Fibroblast of peridontal ligament (primary cell): ENCODE measurements around the gene PRELID3B.

ENCODE experiments used
- DNase-seq: peaks from one replicate; pipeline ENCODE4 v3.0.0-alpha.2; 2010; ENCODE audit errors: extremely low read depth

Gene PRELID3B

GRCh38 chr20:58994390-58995159, 48.0 kb downstream of the PRELID3B start:
- no peak for DNase-seq

DNA sequence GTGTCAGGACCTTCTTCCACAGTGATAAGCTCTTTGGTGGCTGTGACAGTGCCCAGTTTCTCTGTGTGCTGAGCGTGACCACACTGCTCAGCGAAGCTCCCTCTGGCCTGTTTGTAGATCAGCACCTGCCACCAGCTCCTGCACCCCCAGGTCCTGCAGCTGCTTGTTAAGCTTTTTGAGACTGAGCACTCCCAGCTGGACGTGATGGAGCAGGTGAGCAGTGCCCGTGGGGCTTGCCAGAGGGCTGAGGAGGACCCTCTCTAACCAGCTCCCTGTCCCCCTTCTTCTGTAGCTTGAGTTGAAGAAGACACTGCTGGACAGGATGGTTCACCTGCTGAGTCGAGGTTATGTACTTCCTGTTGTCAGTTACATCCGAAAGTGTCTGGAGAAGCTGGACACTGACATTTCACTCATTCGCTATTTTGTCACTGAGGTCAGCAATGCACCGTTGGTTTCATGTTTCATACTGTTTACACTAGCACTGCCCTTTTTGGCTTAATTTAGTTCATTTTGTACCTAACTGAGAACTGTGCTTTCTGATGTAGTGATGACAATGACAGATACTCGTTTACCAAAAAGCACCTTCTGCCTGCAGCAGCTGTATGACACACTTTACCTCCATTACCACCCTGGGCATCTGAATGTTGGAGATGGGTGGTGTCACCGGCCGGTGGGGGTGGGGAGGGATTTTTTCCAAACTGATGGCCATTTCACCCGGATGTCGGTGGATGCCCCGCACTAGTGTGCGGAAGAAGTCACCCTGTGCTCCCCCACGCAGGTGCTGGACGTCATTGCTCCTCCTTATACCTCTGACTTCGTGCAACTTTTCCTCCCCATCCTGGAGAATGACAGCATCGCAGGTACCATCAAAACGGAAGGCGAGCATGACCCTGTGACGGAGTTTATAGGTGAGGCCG, 49.0 kb downstream of the PRELID3B start:
- DNase-seq: no peak

DNA sequence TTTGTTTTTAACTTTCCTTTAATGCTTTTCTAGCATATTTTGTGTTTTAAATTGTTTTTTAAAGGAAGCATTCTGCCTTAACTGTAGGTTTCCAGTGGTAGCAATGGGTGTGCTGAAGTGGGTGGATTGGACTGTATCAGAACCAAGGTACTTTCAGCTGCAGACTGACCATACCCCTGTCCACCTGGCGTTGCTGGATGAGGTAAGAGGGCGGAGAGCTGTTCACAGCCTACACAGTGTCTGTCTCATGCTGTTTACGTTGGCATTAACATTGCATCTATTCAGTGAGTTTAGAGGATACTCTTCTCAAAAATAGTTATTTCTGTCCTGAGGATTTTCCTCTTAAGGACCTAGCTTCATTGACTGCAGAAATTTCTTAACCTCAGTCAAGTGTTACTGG, 49.7 kb downstream of the PRELID3B start:
- no peak for DNase-seq

DNA sequence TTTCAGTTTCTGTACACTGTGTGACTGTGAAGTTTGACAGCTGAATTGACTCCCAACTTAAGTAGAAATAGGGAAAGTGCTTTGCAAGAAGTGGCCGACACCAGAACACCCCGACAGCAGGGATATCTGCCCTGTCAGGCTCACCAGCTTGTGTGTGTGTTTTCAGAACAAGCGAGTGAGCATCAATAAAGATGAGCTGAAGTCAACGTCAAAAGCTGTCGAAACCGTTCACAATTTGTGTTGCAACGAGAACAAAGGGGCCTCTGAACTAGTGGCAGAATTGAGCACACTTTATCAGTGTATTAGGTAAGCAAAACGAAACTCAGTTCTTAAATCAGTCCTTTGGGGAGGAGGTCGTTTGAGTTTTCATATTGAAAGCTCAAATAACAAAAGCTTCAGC, 50.9 kb downstream of the PRELID3B start:
- DNase-seq: no peak

GRCh38 chr20:58990651-58991445, 51.7 kb downstream of the PRELID3B start:
- DNase-seq: no peak

GRCh38 chr20:58989196-58989595, 53.4 kb downstream of the PRELID3B start:
- no peak for DNase-seq

GRCh38 chr20:58988565-58988882, 54.1 kb downstream of the PRELID3B start:
- no peak for DNase-seq

GRCh38 chr20:58987790-58988564, 54.6 kb downstream of the PRELID3B start:
- DNase-seq: no peak

GRCh38 chr20:58986968-58987517, 55.5 kb downstream of the PRELID3B start:
- DNase-seq: no peak

- no peak for DNase-seq
These were observed 56.2 kb downstream of the PRELID3B start for GRCh38 chr20:58986286-58986967.

- no peak for DNase-seq
These were observed 56.9 kb downstream of the PRELID3B start for GRCh38 chr20:58985656-58986055.

GRCh38 chr20:58984691-58985090, 57.9 kb downstream of the PRELID3B start:
- DNase-seq: no peak
